Small intestine (tissue), 4 donors: ENCODE results near the gene HTT-AS. TPM values are rescaled to one million over a fixed set of nuclear protein-coding genes. Genes with fewer than 3 reads are reported as not detected.

ENCODE experiments used
- polyA plus RNA-seq, 4 donors: library from polyadenylated mRNA; stranded (reverse) in 3 of 4; unstranded in 1 of 4; fragments of 200-250 nt in 3 of 4; fragments of 120-200 nt in 1 of 4; gene quantifications; one replicate each; pipeline versions ENCODE4 v1.2.1 to v1.2.3, GENCODE V29; 2013
- donor health status: healthy with polysubstance abuse.
- donor health status: Bipolar disorder and iron deficiency.
- donor health status: healthy.

The HTT-AS gene
- polyA plus RNA-seq, 4 donors = not detected

Other genes with a start within 250 kb of the HTT-AS start
- gene ADD1, start 230.7 kb downstream of the HTT-AS start, polyA plus RNA-seq = 100 to 1,000 TPM; 158 to 262 (median 177) TPM
- 10 to 100 TPM in 3 of 4 donors, 1 to 10 TPM in 1; 10.0 to 26.3 (median 17.9) TPM for gene NOP14, start 111.1 kb downstream of the HTT-AS start, polyA plus RNA-seq
- gene GRK4, start 111.0 kb downstream of the HTT-AS start, polyA plus RNA-seq = 1 to 10 TPM; 1.1 to 3.8 (median 2.3) TPM
- gene HTT, start 143 bp upstream of the HTT-AS start, polyA plus RNA-seq = 10 to 100 TPM; 10.3 to 28.8 (median 14.8) TPM
- gene MSANTD1, start 174.6 kb upstream of the HTT-AS start, polyA plus RNA-seq = under 1 TPM; 0.27 to 0.45 (median 0.29) TPM
- gene RGS12, start 218.5 kb upstream of the HTT-AS start, polyA plus RNA-seq = 10 to 100 TPM in 3 of 4 donors, 1 to 10 TPM in 1; 6.5 to 28.9 (median 12.6) TPM